SH-SY5Y (cell line): ENCODE results near the gene MLN.

Experiments used
- GATA2 ChIP-seq: IDR thresholded peaks from 2 replicates; pipeline ENCODE4 v1.6.1; 2011; ENCODE audit warnings: mild to moderate bottlenecking, low read depth, low read length
- GATA3 ChIP-seq: IDR thresholded peaks from 2 replicates; pipeline ENCODE4 v1.6.1; 2011; ENCODE audit warnings: low read depth, mild to moderate bottlenecking, low read length, moderate library complexity

DNA sequence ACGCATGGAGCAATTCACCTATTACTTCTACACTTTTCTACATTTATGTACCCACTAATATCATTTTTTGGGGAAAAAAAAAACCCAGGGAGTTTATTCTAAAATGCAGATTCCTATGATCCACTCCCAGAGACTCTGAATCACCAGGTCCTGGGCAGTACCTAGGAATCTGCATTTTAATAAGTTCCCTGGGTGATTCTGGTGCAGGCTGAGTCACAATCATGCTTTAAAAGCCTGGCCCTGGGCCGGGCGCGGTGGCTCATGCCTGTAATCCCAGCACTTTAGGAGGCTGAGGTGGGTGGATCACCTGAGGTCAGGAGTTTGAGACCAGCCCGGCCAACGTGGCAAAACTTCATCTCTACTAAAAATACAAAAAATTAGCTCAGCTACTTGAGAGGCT lies 43.3 kb upstream of the MLN start:
- TF ChIP-seq GATA2 (no peak), GATA3 (no peak)
